Activated CD8-positive, alpha-beta memory T cell treated with anti-CD3 and anti-CD28 coated beads for 48 hours (primary cell): ENCODE measurements around the gene RPS6KA1.
"Not testable (repeated sequence)": the region's sequence is repeated elsewhere in the genome, so short reads cannot be mapped to it uniquely, and the experiment has no call there.

Experiments used
- DNase-seq, 3 experiments: peaks; one replicate each; pipeline ENCODE4 v3.0.0-alpha.2; 2020; ENCODE audit warnings: low read depth in 2 of 3, low spot score in 2 of 3

The RPS6KA1 gene

GRCh38 chr1:26553942-26554682, 24.6 kb downstream of the RPS6KA1 start:
- DNase-seq: no peak

GRCh38 chr1:26554781-26555180, 25.2 kb downstream of the RPS6KA1 start:
- DNase-seq: no peak

- DNase-seq: no peak
These were observed 26.0 kb downstream of the RPS6KA1 start for GRCh38 chr1:26555550-26555981.

GRCh38 chr1:26556111-26556510, 26.6 kb downstream of the RPS6KA1 start:
- no peak for DNase-seq

- DNase-seq: no peak
These were observed 27.4 kb downstream of the RPS6KA1 start for GRCh38 chr1:26557008-26557407.

- DNase-seq: no peak
These were observed 29.1 kb downstream of the RPS6KA1 start for GRCh38 chr1:26558685-26559048.

GRCh38 chr1:26560403-26560780, 30.8 kb downstream of the RPS6KA1 start:
- DNase-seq: no peak

GRCh38 chr1:26570287-26570686, 40.7 kb downstream of the RPS6KA1 start:
- no peak for DNase-seq

GRCh38 chr1:26571381-26571780, 41.8 kb downstream of the RPS6KA1 start:
- DNase-seq: no peak

GRCh38 chr1:26574018-26574417, 44.5 kb downstream of the RPS6KA1 start:
- no peak for DNase-seq

GRCh38 chr1:26574719-26575251, 45.2 kb downstream of the RPS6KA1 start:
- no peak for DNase-seq

GRCh38 chr1:26575348-26575747, 45.8 kb downstream of the RPS6KA1 start:
- no peak for DNase-seq

- no peak for DNase-seq
These were observed 48.6 kb downstream of the RPS6KA1 start for GRCh38 chr1:26578167-26578566.

GRCh38 chr1:26579681-26580111, 50.1 kb downstream of the RPS6KA1 start:
- DNase-seq: no peak

GRCh38 chr1:26580116-26580515, 50.6 kb downstream of the RPS6KA1 start:
- DNase-seq: no peak

- no peak for DNase-seq
These were observed 51.7 kb downstream of the RPS6KA1 start for GRCh38 chr1:26581287-26581651.

GRCh38 chr1:26582053-26582835, 52.7 kb downstream of the RPS6KA1 start:
- no peak for DNase-seq

GRCh38 chr1:26582836-26583460, 53.4 kb downstream of the RPS6KA1 start:
- peak; percentile 66 to 71 (median 68) for DNase-seq

GRCh38 chr1:26583646-26584485, 54.3 kb downstream of the RPS6KA1 start:
- DNase-seq: no peak

GRCh38 chr1:26584588-26584987, 55.0 kb downstream of the RPS6KA1 start:
- DNase-seq: not testable (repeated sequence)

GRCh38 chr1:26585471-26585870, 55.9 kb downstream of the RPS6KA1 start:
- no peak for DNase-seq
